ENCODE data around the gene BMPER.

Gene BMPER

GRCh38 chr7:34096198-34096651, 190.9 kb downstream of the BMPER start:
- no peak overlapping the region for H3K4me2 ChIP-seq (ENCODE audit: low read depth, low read length, poor library complexity, severe bottlenecking)
- no peak overlapping the region for H3K27ac ChIP-seq (ENCODE audit: low read depth, low read length)
- no peaks in the 10 kb centered on the region for H3K9me2 ChIP-seq (replicated peaks; ENCODE audit: insufficient read depth, low read length)
- no peaks in the 10 kb centered on the region for H3K9me3 ChIP-seq (ENCODE audit: insufficient read depth, low read length)
- TF ChIP-seq CTCF (IDR thresholded peaks at IDR 0.05; ENCODE audit: insufficient read depth, low read length, poor library complexity, severe bottlenecking) (no peak), EZH2phosphoT487 (conservative IDR thresholded peaks at IDR 0.05; ENCODE audit: low read length) (no peak)
- H3K4me3 ChIP-seq (ENCODE audit: insufficient read depth, low read length, poor library complexity, severe bottlenecking): no peak overlapping the region
- H3K27me3 ChIP-seq (ENCODE audit: low read length): no peaks in the 10 kb centered on the region
- no peaks in the 10 kb centered on the region for H3F3A ChIP-seq (ENCODE audit: insufficient read depth)
- no peak overlapping the region for H2AFZ ChIP-seq (ENCODE audit: low read depth, low read length, severe bottlenecking)
- H3K79me2 ChIP-seq (ENCODE audit: insufficient read depth, low read length): no peaks in the 10 kb centered on the region
- no peaks in the 10 kb centered on the region for H4K20me1 ChIP-seq (ENCODE audit: low read depth, low read length)
- no peak overlapping the region for H3K9ac ChIP-seq (ENCODE audit: low read length)
- no peaks in the 10 kb centered on the region for H3K36me3 ChIP-seq (ENCODE audit: low read length)

- H3K27me3 ChIP-seq (ENCODE audit: low read length): no peaks in the 10 kb centered on the region
- no peaks in the 10 kb centered on the region for H3K36me3 ChIP-seq (ENCODE audit: low read length)
- no peak overlapping the region for H3K4me2 ChIP-seq (ENCODE audit: low read depth, low read length, poor library complexity, severe bottlenecking)
- H3K79me2 ChIP-seq (ENCODE audit: insufficient read depth, low read length): no peaks in the 10 kb centered on the region
- no peaks in the 10 kb centered on the region for H4K20me1 ChIP-seq (ENCODE audit: low read depth, low read length)
- no peak overlapping the region for H3K4me3 ChIP-seq (ENCODE audit: insufficient read depth, low read length, poor library complexity, severe bottlenecking)
- no peak overlapping the region for H3K9ac ChIP-seq (ENCODE audit: low read length)
- no peaks in the 10 kb centered on the region for H3F3A ChIP-seq (ENCODE audit: insufficient read depth)
- no peaks in the 10 kb centered on the region for H3K9me2 ChIP-seq (replicated peaks; ENCODE audit: insufficient read depth, low read length)
- no peaks in the 10 kb centered on the region for H3K9me3 ChIP-seq (ENCODE audit: insufficient read depth, low read length)
- no peak overlapping the region for H2AFZ ChIP-seq (ENCODE audit: low read depth, low read length, severe bottlenecking)
- TF ChIP-seq CTCF (IDR thresholded peaks at IDR 0.05; ENCODE audit: insufficient read depth, low read length, poor library complexity, severe bottlenecking) (no peak), EZH2phosphoT487 (conservative IDR thresholded peaks at IDR 0.05; ENCODE audit: low read length) (no peak)
- H3K27ac ChIP-seq (ENCODE audit: low read depth, low read length): no peak overlapping the region
These were observed 191.4 kb downstream of the BMPER start for GRCh38 chr7:34096777-34097176.

DNA sequence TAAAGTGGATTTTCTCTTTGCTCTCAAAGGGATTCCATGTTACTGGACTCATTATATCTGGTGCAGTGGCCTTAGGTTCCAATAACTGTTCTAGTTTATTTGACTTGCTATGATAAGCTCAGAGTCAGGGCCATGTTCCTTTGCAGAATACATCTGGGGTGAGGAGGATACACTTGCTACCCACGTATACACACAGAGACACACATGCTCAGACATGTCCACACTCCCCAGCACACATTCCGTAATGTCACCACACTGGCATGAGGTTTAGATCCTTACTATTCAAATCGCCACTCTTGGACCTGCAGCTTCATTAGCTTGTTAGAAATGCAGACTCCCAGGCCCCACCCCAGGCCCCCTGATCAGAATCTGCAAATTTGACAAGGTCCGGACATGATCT, 195.3 kb downstream of the BMPER start:
- Histone ChIP-seq H4K20me1 (ENCODE audit: low read depth, low read length) (no peaks in the 10 kb centered on the region), H3K9ac (ENCODE audit: low read length) (no peak overlapping the region), H3K36me3 (ENCODE audit: low read length) (no peaks in the 10 kb centered on the region), H3K9me3 (ENCODE audit: insufficient read depth, low read length) (no peaks in the 10 kb centered on the region), H3K79me2 (ENCODE audit: insufficient read depth, low read length) (no peaks in the 10 kb centered on the region), H3K4me2 (ENCODE audit: low read depth, low read length, poor library complexity, severe bottlenecking) (no peak overlapping the region), H3K27me3 (ENCODE audit: low read length) (no peaks in the 10 kb centered on the region), H3K27ac (ENCODE audit: low read depth, low read length) (no peak overlapping the region), H3K4me3 (ENCODE audit: insufficient read depth, low read length, poor library complexity, severe bottlenecking) (no peak overlapping the region), H3F3A (ENCODE audit: insufficient read depth) (no peaks in the 10 kb centered on the region), H2AFZ (ENCODE audit: low read depth, low read length, severe bottlenecking) (no peak overlapping the region), H3K9me2 (replicated peaks; ENCODE audit: insufficient read depth, low read length) (no peaks in the 10 kb centered on the region)
- no peak for TF ChIP-seq EZH2phosphoT487 (conservative IDR thresholded peaks at IDR 0.05; ENCODE audit: low read length)

DNA sequence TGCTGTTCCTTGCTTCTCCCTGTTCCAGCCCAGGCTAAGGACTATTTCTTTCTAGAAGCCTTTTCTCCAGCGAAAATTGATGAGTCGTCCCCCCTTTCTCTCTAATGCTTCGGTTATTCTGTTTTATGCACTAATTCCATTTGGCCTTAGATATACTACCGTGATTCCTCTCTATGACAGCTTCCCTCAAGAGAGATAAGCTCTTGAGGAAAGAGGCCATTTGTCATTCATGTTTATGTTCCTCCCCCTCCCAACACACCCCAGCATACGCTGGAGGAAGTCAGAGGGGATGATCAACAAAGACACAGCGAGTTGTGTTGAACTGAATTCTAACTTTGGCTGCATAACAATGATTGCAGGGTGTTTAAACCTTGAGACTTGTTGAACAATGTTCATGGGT, 198.8 kb downstream of the BMPER start:
- Histone ChIP-seq H3K9me2 (replicated peaks; ENCODE audit: insufficient read depth, low read length) (no peaks in the 10 kb centered on the region), H3K4me3 (ENCODE audit: insufficient read depth, low read length, poor library complexity, severe bottlenecking) (no peak overlapping the region), H3K9me3 (ENCODE audit: insufficient read depth, low read length) (no peaks in the 10 kb centered on the region), H3K9ac (ENCODE audit: low read length) (no peak overlapping the region), H3K36me3 (ENCODE audit: low read length) (no peaks in the 10 kb centered on the region), H3K4me2 (ENCODE audit: low read depth, low read length, poor library complexity, severe bottlenecking) (no peak overlapping the region), H3K27me3 (ENCODE audit: low read length) (no peaks in the 10 kb centered on the region), H3F3A (ENCODE audit: insufficient read depth) (no peaks in the 10 kb centered on the region), H2AFZ (ENCODE audit: low read depth, low read length, severe bottlenecking) (no peak overlapping the region), H3K79me2 (ENCODE audit: insufficient read depth, low read length) (no peaks in the 10 kb centered on the region), H3K27ac (ENCODE audit: low read depth, low read length) (no peak overlapping the region), H4K20me1 (ENCODE audit: low read depth, low read length) (no peaks in the 10 kb centered on the region)
- TF ChIP-seq EZH2phosphoT487 (conservative IDR thresholded peaks at IDR 0.05; ENCODE audit: low read length) (no peak), CTCF (IDR thresholded peaks at IDR 0.05; ENCODE audit: insufficient read depth, low read length, poor library complexity, severe bottlenecking) (no peak)
